Measurements from ENCODE around the gene TXK.

- TF ChIP-seq CTCF (IDR thresholded peaks at IDR 0.05 in 2 of 3, conservative IDR thresholded peaks at IDR 0.05 in 1 of 3; ENCODE audit: borderline replicate concordance in 1 of 3, insufficient read depth in 1 of 3, low read depth in 2 of 3, low read length in 2 of 3) (peak; percentile 62 to 82 (median 72); a peak in 5 of 6 replicates), POLR2AphosphoS5 (IDR thresholded peaks at IDR 0.05; ENCODE audit: low read depth, low read length) (no peak), EGR1 (IDR thresholded peaks at IDR 0.05; ENCODE audit: low read depth) (no peak), CEBPB (IDR thresholded peaks at IDR 0.05; ENCODE audit: low read depth) (no peak)
Measured at GRCh38 chr4:48109413-48110263, 24.4 kb downstream of the TXK start.

Measured in HCT116 (cell line).